Ascending aorta (tissue), 2 donors: ENCODE measurements around the gene CD300A. TPM values are rescaled to one million over a fixed set of nuclear protein-coding genes. Genes with fewer than 3 reads are reported as not detected.
"Not testable (repeated sequence)": the region's sequence is repeated elsewhere in the genome, so short reads cannot be mapped to it uniquely, and the experiment has no call there.

Experiments used
- DNase-seq, 2 donors: peaks; one replicate each; pipeline ENCODE4 v3.0.0-alpha.2; 2019; ENCODE audit warnings: low spot score in 2 of 2
- H3K27ac ChIP-seq, 2 donors: fragments of 200-600 bp; sonication (generic); one replicate each; pipeline ENCODE4 v1.5.1; 2016 to 2017; ENCODE audit warnings: mild to moderate bottlenecking in 1 of 2
- H3K27me3 ChIP-seq: fragments of 200-600 bp; sonication (generic); one replicate; pipeline ENCODE4 v1.5.1; 2017
- H3K36me3 ChIP-seq, 2 donors: fragments of 200-600 bp; sonication (generic); one replicate each; pipeline ENCODE4 v1.5.1; 2016
- H3K4me1 ChIP-seq, 2 donors: fragments of 200-600 bp; sonication (generic); one replicate each; pipeline ENCODE4 v1.5.1; 2016 to 2017; ENCODE audit warnings: mild to moderate bottlenecking in 1 of 2
- H3K4me3 ChIP-seq, 2 donors: fragments of 200-600 bp; sonication (generic); one replicate each; pipeline ENCODE4 v1.5.1; 2016 to 2017; ENCODE audit warnings: mild to moderate bottlenecking in 1 of 2
- H3K9me3 ChIP-seq, 2 donors: fragments of 200-600 bp; sonication (generic); one replicate each; pipeline ENCODE4 v1.5.1; 2016
- CTCF ChIP-seq, 3 experiments: fragments of 200-600 bp in 2 of 3; fragments of 450-650 bp in 1 of 3; sonication (generic) in 2 of 3; IDR thresholded peaks; one replicate each; pipeline ENCODE4 v1.5.1; 2016 to 2019; ENCODE audit warnings: antibody characterized with exemption in 3 of 3, mild to moderate bottlenecking in 1 of 3, moderate library complexity in 1 of 3
- intact Hi-C: fragments of 100-400 bp; cut with DNase I; formaldehyde crosslinking; loops from one replicate; pipeline ENCODE4 v1.15.1; 2023
- total RNA-seq: library from RNA; depleted of rRNA; stranded (reverse); fragments of >200 nt; gene quantifications from one replicate; pipeline ENCODE4 v1.1.0, GENCODE V29; 2016

Gene CD300A
- total RNA-seq, 1 donor from 2014 or later: 21.9 TPM

GRCh38 chr17:74513987-74514631, 47.7 kb downstream of the CD300A start:
- no peak for DNase-seq
- Histone ChIP-seq H3K27me3 (no peaks in the 10 kb centered on the region), H3K4me3 (no peak overlapping the region), H3K27ac (no peak overlapping the region), H3K36me3 (no peaks in the 10 kb centered on the region), H3K4me1 (no peaks in the 10 kb centered on the region), H3K9me3 (no peaks in the 10 kb centered on the region)
- intact Hi-C loops: no loop called here
- no peak for TF ChIP-seq CTCF (IDR thresholded peaks at IDR 0.05)

GRCh38 chr17:74514632-74515334, 48.3 kb downstream of the CD300A start:
- DNase-seq: no peak
- H3K9me3 ChIP-seq: no peaks in the 10 kb centered on the region
- intact Hi-C loops: no loop called here

GRCh38 chr17:74515941-74516340, 49.5 kb downstream of the CD300A start:
- no peaks in the 10 kb centered on the region for H3K36me3 ChIP-seq
- H3K4me3 ChIP-seq: no peak overlapping the region
- intact Hi-C loops: no loop called here
- no peak overlapping the region for H3K27ac ChIP-seq
- H3K4me1 ChIP-seq: no peaks in the 10 kb centered on the region
- no peaks in the 10 kb centered on the region for H3K27me3 ChIP-seq
- H3K9me3 ChIP-seq: no peaks in the 10 kb centered on the region
- DNase-seq: no peak
- TF ChIP-seq CTCF (IDR thresholded peaks at IDR 0.05): no peak

More at GRCh38 chr17:74514632-74515334, 48.3 kb downstream of the CD300A start:
- TF ChIP-seq CTCF (IDR thresholded peaks at IDR 0.05): no peak
- Histone ChIP-seq H3K27ac (no peak overlapping the region), H3K36me3 (no peaks in the 10 kb centered on the region), H3K4me3 (no peak overlapping the region), H3K27me3 (no peaks in the 10 kb centered on the region), H3K4me1 (no peaks in the 10 kb centered on the region)

GRCh38 chr17:74516561-74517328, 50.3 kb downstream of the CD300A start:
- no peak overlapping the region for H3K4me3 ChIP-seq
- intact Hi-C loops: no loop called here
- no peak for DNase-seq
- H3K9me3 ChIP-seq: no peaks in the 10 kb centered on the region
- no peaks in the 10 kb centered on the region for H3K36me3 ChIP-seq
- no peaks in the 10 kb centered on the region for H3K27me3 ChIP-seq
- H3K27ac ChIP-seq: no peak overlapping the region
- no peaks in the 10 kb centered on the region for H3K4me1 ChIP-seq
- no peak for TF ChIP-seq CTCF (IDR thresholded peaks at IDR 0.05)

GRCh38 chr17:74518413-74518981, 52.1 kb downstream of the CD300A start:
- H3K9me3 ChIP-seq, H3K4me3 ChIP-seq, H3K4me1 ChIP-seq, H3K27me3 ChIP-seq, DNase-seq, H3K27ac ChIP-seq, intact Hi-C loops, H3K36me3 ChIP-seq: not testable (repeated sequence)
